K562 (cell line): ENCODE measurements around the gene DNAJB6. TPM values are rescaled to one million over a fixed set of nuclear protein-coding genes. Genes with fewer than 3 reads are reported as not detected.

Source experiments
- CBFA2T3 ChIP-seq: fragments of 450-650 bp; IDR thresholded peaks from 2 replicates; pipeline ENCODE4 v1.6.1; 2017
- CHD7 ChIP-seq: fragments of 200-600 bp; sonication (generic); IDR thresholded peaks from one replicate; pipeline ENCODE4 v1.6.1; 2012; ENCODE audit warnings: mild to moderate bottlenecking, low read depth, low read length, inconsistent platforms
- DNMT1 ChIP-seq: fragments of 450-650 bp; IDR thresholded peaks from 2 replicates; pipeline ENCODE4 v1.6.1; 2016; ENCODE audit warnings: antibody characterized with exemption, mild to moderate bottlenecking
- E4F1 ChIP-seq: fragments of 250-450 bp; sonication (Bioruptor Pico); IDR thresholded peaks from 2 replicates; pipeline ENCODE4 v1.5.0; 2021; ENCODE audit warnings: mild to moderate bottlenecking, borderline replicate concordance
- TFAM ChIP-seq: fragments of 250-450 bp; sonication (Bioruptor Pico); conservative IDR thresholded peaks from 2 replicates; pipeline ENCODE4 v1.5.0; 2021; ENCODE audit warnings: mild to moderate bottlenecking, moderate library complexity
- ZNF239 ChIP-seq: fragments of 250-450 bp; sonication (Bioruptor Pico); IDR thresholded peaks from 2 replicates; pipeline ENCODE4 v1.4.0; 2020; ENCODE audit warnings: mild to moderate bottlenecking
- polyA plus RNA-seq, 8 experiments: library from polyadenylated mRNA; depleted of rRNA in 4 of 8; stranded (reverse) in 5 of 8; unstranded in 3 of 8; fragments of >200 nt; fragmentation: Nextera tagmentation in 2 of 8; fragmentation: Illumina TruSeq in 1 of 8; extraction: Ambion mirVana in 2 of 8; extraction: Trizol in 1 of 8; gene quantifications; 2 replicates each; pipeline versions ENCODE4 v1.2.1 to v1.2.3, GENCODE V29; 2011 to 2014; ENCODE audit warnings: inconsistent platforms in 1 of 8, missing spikeins in 1 of 8
- total RNA-seq, 7 experiments: library from RNA; depleted of rRNA in 6 of 7; stranded (reverse); fragments of >200 nt in 6 of 7; fragmentation: Illumina TruSeq in 2 of 7; extraction: Trizol in 2 of 7; gene quantifications; 2 replicates each; pipeline versions ENCODE4 v1.2.1 to v1.2.3, GENCODE V29; 2011 to 2021; ENCODE audit warnings: low replicate concordance in 1 of 7
- TF ChIP-seq, protein P1 (sequence below): fragments of 200-800 bp; sonication (Bioruptor generic); IDR thresholded peaks from 2 replicates; pipeline ENCODE4 v1.6.1; 2016; ENCODE audit warnings: missing genetic modification characterization, missing compliant biosample characterization

Gene DNAJB6
- total and polyA plus RNA-seq, 9 of the 15 experiments (the other 6 are each of a cell fraction or from before 2014, with no cell fraction given): 84.5 to 158 (median 135) TPM

DNA sequence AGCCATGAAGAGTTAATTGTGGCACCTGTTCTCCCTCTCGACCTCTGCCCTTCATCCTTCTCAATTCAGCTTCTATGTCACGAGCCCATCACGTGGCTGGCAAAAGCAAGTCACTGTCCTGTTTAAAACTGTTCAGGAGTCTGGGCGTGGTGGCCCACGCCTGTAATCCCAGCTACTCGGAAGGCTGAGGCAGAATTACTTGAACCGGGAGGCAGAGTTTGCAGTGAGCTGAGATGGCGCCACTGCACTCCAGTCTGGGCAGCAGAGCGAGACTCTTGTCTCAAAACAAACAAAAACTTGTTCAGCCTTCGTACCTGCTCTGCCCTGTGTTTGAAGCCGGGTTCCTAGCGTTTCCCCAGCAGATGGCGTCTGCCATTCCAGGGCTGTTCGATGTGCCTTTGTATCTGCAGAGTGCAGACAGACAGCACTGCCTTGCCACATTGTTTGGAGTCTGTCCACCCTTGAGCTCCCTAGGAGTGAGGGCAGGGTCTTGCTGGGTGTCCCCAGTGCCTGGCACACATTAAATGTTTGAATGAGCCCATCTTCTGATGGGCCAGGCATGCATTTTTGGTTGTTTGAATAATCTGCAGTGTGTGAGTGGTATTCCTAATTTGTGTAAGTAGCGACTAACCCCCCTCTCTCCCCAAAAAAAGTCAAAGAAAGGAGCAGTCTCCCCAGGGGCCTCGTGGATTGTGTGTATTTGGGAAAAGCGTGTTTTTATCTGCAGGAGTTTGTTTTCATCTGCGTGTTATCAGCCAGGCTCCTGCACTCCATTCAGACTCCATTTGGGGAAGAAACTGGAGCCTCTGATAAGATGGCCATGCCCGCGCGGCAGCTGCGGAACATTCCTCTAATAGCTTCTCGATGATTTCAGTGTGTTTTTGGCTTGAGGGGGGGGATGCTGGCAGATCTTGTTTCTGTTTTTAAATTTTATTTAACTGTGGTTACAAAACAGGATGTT, 61.2 kb downstream of the DNAJB6 start (continued):
- TF ChIP-seq E4F1 (CRISPR knock-in tag): no peak
- no peak for TF ChIP-seq TFAM
- TF ChIP-seq ZNF239: no peak
- no peak for TF ChIP-seq CHD7
- 0 out of 2 replicates have a peak, but pooled peaks have one; percentile 11 for TF ChIP-seq DNMT1
- peak; percentile 97 for TF ChIP-seq CBFA2T3
- TF ChIP-seq, protein P1, sequence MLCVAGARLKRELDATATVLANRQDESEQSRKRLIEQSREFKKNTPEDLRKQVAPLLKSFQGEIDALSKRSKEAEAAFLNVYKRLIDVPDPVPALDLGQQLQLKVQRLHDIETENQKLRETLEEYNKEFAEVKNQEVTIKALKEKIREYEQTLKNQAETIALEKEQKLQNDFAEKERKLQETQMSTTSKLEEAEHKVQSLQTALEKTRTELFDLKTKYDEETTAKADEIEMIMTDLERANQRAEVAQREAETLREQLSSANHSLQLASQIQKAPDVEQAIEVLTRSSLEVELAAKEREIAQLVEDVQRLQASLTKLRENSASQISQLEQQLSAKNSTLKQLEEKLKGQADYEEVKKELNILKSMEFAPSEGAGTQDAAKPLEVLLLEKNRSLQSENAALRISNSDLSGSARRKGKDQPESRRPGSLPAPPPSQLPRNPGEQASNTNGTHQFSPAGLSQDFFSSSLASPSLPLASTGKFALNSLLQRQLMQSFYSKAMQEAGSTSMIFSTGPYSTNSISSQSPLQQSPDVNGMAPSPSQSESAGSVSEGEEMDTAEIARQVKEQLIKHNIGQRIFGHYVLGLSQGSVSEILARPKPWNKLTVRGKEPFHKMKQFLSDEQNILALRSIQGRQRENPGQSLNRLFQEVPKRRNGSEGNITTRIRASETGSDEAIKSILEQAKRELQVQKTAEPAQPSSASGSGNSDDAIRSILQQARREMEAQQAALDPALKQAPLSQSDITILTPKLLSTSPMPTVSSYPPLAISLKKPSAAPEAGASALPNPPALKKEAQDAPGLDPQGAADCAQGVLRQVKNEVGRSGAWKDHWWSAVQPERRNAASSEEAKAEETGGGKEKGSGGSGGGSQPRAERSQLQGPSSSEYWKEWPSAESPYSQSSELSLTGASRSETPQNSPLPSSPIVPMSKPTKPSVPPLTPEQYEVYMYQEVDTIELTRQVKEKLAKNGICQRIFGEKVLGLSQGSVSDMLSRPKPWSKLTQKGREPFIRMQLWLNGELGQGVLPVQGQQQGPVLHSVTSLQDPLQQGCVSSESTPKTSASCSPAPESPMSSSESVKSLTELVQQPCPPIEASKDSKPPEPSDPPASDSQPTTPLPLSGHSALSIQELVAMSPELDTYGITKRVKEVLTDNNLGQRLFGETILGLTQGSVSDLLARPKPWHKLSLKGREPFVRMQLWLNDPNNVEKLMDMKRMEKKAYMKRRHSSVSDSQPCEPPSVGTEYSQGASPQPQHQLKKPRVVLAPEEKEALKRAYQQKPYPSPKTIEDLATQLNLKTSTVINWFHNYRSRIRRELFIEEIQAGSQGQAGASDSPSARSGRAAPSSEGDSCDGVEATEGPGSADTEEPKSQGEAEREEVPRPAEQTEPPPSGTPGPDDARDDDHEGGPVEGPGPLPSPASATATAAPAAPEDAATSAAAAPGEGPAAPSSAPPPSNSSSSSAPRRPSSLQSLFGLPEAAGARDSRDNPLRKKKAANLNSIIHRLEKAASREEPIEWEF: peak; percentile 58
